Spleen (tissue), 7 donors: ENCODE data around the gene ANTXR2.

Experiments
- POLR2A ChIP-seq, 3 donors: fragments of 450-650 bp; IDR thresholded peaks; one replicate each; pipeline ENCODE4 v1.5.1; 2017; ENCODE audit warnings: antibody characterized with exemption in 3 of 3, mild to moderate bottlenecking in 1 of 3
- TF ChIP-seq, protein P1 (sequence below), 11 experiments: fragments of 200-600 bp in 7 of 11; fragments of 450-650 bp in 4 of 11; sonication (generic) in 4 of 11; IDR thresholded peaks in 8 of 11; conservative IDR thresholded peaks in 3 of 11; 1 replicate in 7 of 11; 2 replicates in 4 of 11; pipeline versions ENCODE4 v1.4.0 to v1.8.0; 2016 to 2021; ENCODE audit warnings: antibody characterized with exemption in 11 of 11, inconsistent platforms in 4 of 11, mild to moderate bottlenecking in 1 of 11
- donor health status: DM: no; HTN: no; CAD: no; lungs with moderate emphysema.
- donor health status: DM: no; HTN: no; CAD: no.
- donor health status: DM: no; HTN: no; CAD: no.

DNA sequence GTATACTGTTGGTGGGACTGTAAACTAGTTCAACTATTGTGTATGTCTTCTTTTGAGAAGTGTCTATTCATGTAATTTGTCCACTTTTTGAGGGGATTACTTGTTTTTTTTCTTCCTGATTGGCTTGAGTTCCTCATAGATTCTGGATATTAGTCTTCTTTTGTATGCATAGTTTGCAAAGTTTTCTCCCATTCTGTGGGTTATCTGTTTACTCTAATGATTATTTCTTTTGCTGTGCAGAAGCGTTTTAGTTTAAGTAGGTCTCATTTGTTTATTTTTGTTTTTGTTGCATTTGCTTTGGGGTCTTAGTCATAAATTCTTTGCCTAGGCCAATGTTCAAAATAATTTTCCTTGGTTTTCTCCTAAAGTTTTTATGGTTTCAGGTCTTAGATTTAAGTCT, 26.6 kb upstream of the ANTXR2 start:
- no peak for TF ChIP-seq POLR2A (IDR thresholded peaks at IDR 0.05)
- TF ChIP-seq, protein P1, sequence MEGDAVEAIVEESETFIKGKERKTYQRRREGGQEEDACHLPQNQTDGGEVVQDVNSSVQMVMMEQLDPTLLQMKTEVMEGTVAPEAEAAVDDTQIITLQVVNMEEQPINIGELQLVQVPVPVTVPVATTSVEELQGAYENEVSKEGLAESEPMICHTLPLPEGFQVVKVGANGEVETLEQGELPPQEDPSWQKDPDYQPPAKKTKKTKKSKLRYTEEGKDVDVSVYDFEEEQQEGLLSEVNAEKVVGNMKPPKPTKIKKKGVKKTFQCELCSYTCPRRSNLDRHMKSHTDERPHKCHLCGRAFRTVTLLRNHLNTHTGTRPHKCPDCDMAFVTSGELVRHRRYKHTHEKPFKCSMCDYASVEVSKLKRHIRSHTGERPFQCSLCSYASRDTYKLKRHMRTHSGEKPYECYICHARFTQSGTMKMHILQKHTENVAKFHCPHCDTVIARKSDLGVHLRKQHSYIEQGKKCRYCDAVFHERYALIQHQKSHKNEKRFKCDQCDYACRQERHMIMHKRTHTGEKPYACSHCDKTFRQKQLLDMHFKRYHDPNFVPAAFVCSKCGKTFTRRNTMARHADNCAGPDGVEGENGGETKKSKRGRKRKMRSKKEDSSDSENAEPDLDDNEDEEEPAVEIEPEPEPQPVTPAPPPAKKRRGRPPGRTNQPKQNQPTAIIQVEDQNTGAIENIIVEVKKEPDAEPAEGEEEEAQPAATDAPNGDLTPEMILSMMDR (IDR thresholded peaks at IDR 0.05 in 8 of 11, conservative IDR thresholded peaks at IDR 0.05 in 3 of 11) = no peak
